Fibroblast of skin of scalp (primary cell): ENCODE results near the gene TCEANC2.
A peak's percentile ranks its signal among the peaks of the same experiment; 100 is the strongest.
"Not testable (repeated sequence)": the region's sequence is repeated elsewhere in the genome, so short reads cannot be mapped to it uniquely, and the experiment has no call there.

Experiments
- DNase-seq: peaks from one replicate; pipeline ENCODE4 v3.0.0-alpha.2; 2013

TCEANC2 gene

GRCh38 chr1:54088385-54088784 is 35.0 kb downstream of the TCEANC2 start:
- DNase-seq: no peak

GRCh38 chr1:54091666-54092065 is 38.3 kb downstream of the TCEANC2 start:
- no peak for DNase-seq

GRCh38 chr1:54094001-54094729 is 40.8 kb downstream of the TCEANC2 start:
- no peak for DNase-seq

- not testable (repeated sequence) for DNase-seq
Observed at GRCh38 chr1:54094730-54095105, 41.3 kb downstream of the TCEANC2 start.

GRCh38 chr1:54095546-54096226 is 42.3 kb downstream of the TCEANC2 start:
- no peak for DNase-seq

- DNase-seq: no peak
Observed at GRCh38 chr1:54096227-54096876, 42.9 kb downstream of the TCEANC2 start.

- DNase-seq: no peak
Observed at GRCh38 chr1:54096877-54097240, 43.5 kb downstream of the TCEANC2 start.

GRCh38 chr1:54099061-54099610 is 45.7 kb downstream of the TCEANC2 start:
- DNase-seq: no peak

- DNase-seq: no peak
Observed at GRCh38 chr1:54100500-54100899, 47.1 kb downstream of the TCEANC2 start.

GRCh38 chr1:54103414-54103813 is 50.0 kb downstream of the TCEANC2 start:
- no peak for DNase-seq

GRCh38 chr1:54104613-54105012 is 51.2 kb downstream of the TCEANC2 start:
- not testable (repeated sequence) for DNase-seq

- no peak for DNase-seq
Observed at GRCh38 chr1:54105080-54105479, 51.7 kb downstream of the TCEANC2 start.

- no peak for DNase-seq
Observed at GRCh38 chr1:54105736-54106269, 52.4 kb downstream of the TCEANC2 start.

GRCh38 chr1:54107131-54107530 is 53.7 kb downstream of the TCEANC2 start:
- peak; percentile 70 for DNase-seq

GRCh38 chr1:54108156-54108555 is 54.7 kb downstream of the TCEANC2 start:
- DNase-seq: no peak

- no peak for DNase-seq
Observed at GRCh38 chr1:54109129-54110090, 56.0 kb downstream of the TCEANC2 start.

- DNase-seq: no peak
Observed at GRCh38 chr1:54110996-54111395, 57.6 kb downstream of the TCEANC2 start.

- DNase-seq: no peak
Observed at GRCh38 chr1:54111624-54112023, 58.2 kb downstream of the TCEANC2 start.

GRCh38 chr1:54112027-54112426 is 58.6 kb downstream of the TCEANC2 start:
- DNase-seq: no peak

GRCh38 chr1:54112705-54113368 is 59.4 kb downstream of the TCEANC2 start:
- DNase-seq: no peak

- no peak for DNase-seq
Observed at GRCh38 chr1:54114001-54114400, 60.6 kb downstream of the TCEANC2 start.
